22Rv1 (cell line): Measurements from ENCODE around the gene SLC12A4.

Experiments used
- CTCF ChIP-seq: fragments of 450-650 bp; IDR thresholded peaks from 2 replicates; pipeline ENCODE4 v1.5.1; 2017; ENCODE audit warnings: mild to moderate bottlenecking
- ZFX ChIP-seq: fragments of 450-650 bp; IDR thresholded peaks from 2 replicates; pipeline ENCODE4 v1.6.1; 2017; ENCODE audit warnings: antibody characterized with exemption, borderline replicate concordance

GRCh38 chr16:67943619-67944504 lies 24.6 kb downstream of the SLC12A4 start, which contains the start of gene LCAT:
- TF ChIP-seq CTCF (no peak), ZFX (no peak)
